ENCODE results near the gene AKT3. TPM values are rescaled to one million over a fixed set of nuclear protein-coding genes. Genes with fewer than 3 reads are reported as not detected.

Gene AKT3
- total and polyA plus RNA-seq, 2 of the 8 experiments (the other 6 are each of a cell fraction or from before 2014, with no cell fraction given), result 6.0 to 36.4 TPM

GRCh38 chr1:243850452-243851256, 611 bp upstream of the AKT3 start:
- H3K79me2 ChIP-seq (ENCODE audit: control insufficient read depth in 1 of 2, insufficient read depth in 2 of 2, low read length in 2 of 2), result peaks cover 0 to 30% of the 10 kb centered on the region in 2 experiments; a peak in 2 of 4 replicates
- no peaks in the 10 kb centered on the region for H3K27me3 ChIP-seq (replicated peaks in 1 of 4; ENCODE audit: control insufficient read depth in 3 of 4, extremely low read depth in 1 of 4, insufficient read depth in 3 of 4, low read length in 3 of 4)
- CTCF ChIA-PET (ENCODE audit: partially characterized antibody), result no interaction called here
- H4K91ac ChIP-seq (replicated peaks; ENCODE audit: insufficient read length, low read length), result peak overlapping the region; percentile 8
- POLR2A ChIA-PET (ENCODE audit: partially characterized antibody), result no interaction called here
- H3K23ac ChIP-seq (ENCODE audit: insufficient read length), result no peak overlapping the region
- peak overlapping the region; percentile 86; the same call in 1 of the 2 replicates for H2BK5ac ChIP-seq (ENCODE audit: low read depth, low read length)
- H3K36me3 ChIP-seq (ENCODE audit: control insufficient read depth in 2 of 4, insufficient read depth in 4 of 4, low read length in 3 of 4), result no peaks in the 10 kb centered on the region
- H3K4me3 ChIP-seq (ENCODE audit: extremely low read depth in 1 of 4, insufficient read depth in 2 of 4, low read depth in 3 of 4, low read length in 4 of 4), result peak overlapping the region; percentile 55 to 75 (median 62)
- DNase-seq (ENCODE audit: low read depth in 1 of 2, low spot score in 2 of 2) (peak in 1 of 2 experiments; percentile 90), FAIRE-seq (peak; percentile 7)
- H3K23me2 ChIP-seq (ENCODE audit: low read depth, low read length), result peaks cover 5% of the 10 kb centered on the region
- peak overlapping the region; percentile 97 for H4K8ac ChIP-seq (ENCODE audit: extremely low read depth, insufficient read depth, low read length)
- peaks cover 0 to 4% (median 2%) of the 10 kb centered on the region in 4 experiments; a peak in 3 of 7 replicates for H3K4me1 ChIP-seq (replicated peaks in 1 of 4; ENCODE audit: control insufficient read depth in 3 of 4, insufficient read depth in 4 of 4, low read length in 3 of 4)
- H3K4me2 ChIP-seq (ENCODE audit: insufficient read depth in 1 of 2, low read depth in 2 of 2, low read length in 2 of 2), result peak overlapping the region; percentile 70 to 90
- H2BK15ac ChIP-seq (ENCODE audit: low read length), result 0 out of 2 replicates have a peak overlapping the region, but pooled peaks have one; percentile 55
- H3K9ac ChIP-seq (replicated peaks in 1 of 4; ENCODE audit: extremely low read depth in 1 of 4, low read depth in 3 of 4, low read length in 3 of 4), result peak overlapping the region; percentile 51 to 92 (median 84)
- no peak overlapping the region for H2BK120ac ChIP-seq (replicated peaks; ENCODE audit: low read depth, low read length)
- WGBS, 2 experiments (ENCODE audit: extremely low coverage in 1 of 2, insufficient coverage in 1 of 2, insufficient read length in 1 of 2, insufficient replicate concordance in 2 of 2, low coverage in 1 of 2, low lambda C conversion rate in 2 of 2, missing lambda C conversion rate in 1 of 2), result 2% methylated on average over 10 of the region's 92 CpGs; no CpG with 5 or more reads in 1 of the 2 experiments
- no peak overlapping the region for H3K14ac ChIP-seq (ENCODE audit: insufficient read length)
- H4K5ac ChIP-seq (ENCODE audit: insufficient read length, low read depth, low read length), result peak overlapping the region; percentile 60
- no peaks in the 10 kb centered on the region for H3K9me3 ChIP-seq (ENCODE audit: insufficient read depth in 2 of 2, low read depth in 1 of 2, low read length in 1 of 2)
- no peaks in the 10 kb centered on the region for H3K79me1 ChIP-seq (ENCODE audit: low read depth, low read length)
- H4K20me1 ChIP-seq (replicated peaks in 1 of 2; ENCODE audit: control insufficient read depth in 1 of 2, insufficient read depth in 2 of 2, low read length in 2 of 2), result no peaks in the 10 kb centered on the region
- H3K27ac ChIP-seq (ENCODE audit: low read depth, low read length), result peak overlapping the region; percentile 92
- H2BK12ac ChIP-seq (ENCODE audit: low read depth, low read length), result peak overlapping the region; percentile 96
- H3K56ac ChIP-seq (replicated peaks; ENCODE audit: insufficient read length, low read depth, low read length), result peak overlapping the region; percentile 42
- no peak overlapping the region for H2BK20ac ChIP-seq (ENCODE audit: low read length)
- peak overlapping the region; percentile 95 for H2AFZ ChIP-seq (ENCODE audit: low read length)
- peak overlapping the region; percentile 8 for H3K4ac ChIP-seq (replicated peaks; ENCODE audit: insufficient read length, low read depth, low read length)
- H2AK5ac ChIP-seq (ENCODE audit: low read depth, low read length), result no peak overlapping the region
- H3K18ac ChIP-seq (ENCODE audit: extremely low read depth, low read length), result peak overlapping the region; percentile 96
- TF ChIP-seq SP1 (IDR thresholded peaks at IDR 0.05; ENCODE audit: low read depth, low read length) (0 out of 2 replicates have a peak, but pooled peaks have one; percentile 1), SIN3A (conservative IDR thresholded peaks at IDR 0.05 in 1 of 2, IDR thresholded peaks at IDR 0.05 in 1 of 2; ENCODE audit: low read depth in 1 of 2, low read length in 2 of 2) (peak in 1 of 2 experiments; percentile 48; a peak in 1 of 4 replicates), USF2 (IDR thresholded peaks at IDR 0.05; ENCODE audit: low read length) (no peak), EGR1 (IDR thresholded peaks at IDR 0.05; ENCODE audit: borderline replicate concordance, low read depth, low read length) (0 out of 2 replicates have a peak, but pooled peaks have one; percentile 12), JUND (IDR thresholded peaks at IDR 0.05; ENCODE audit: low read length) (no peak), GTF2F1 (IDR thresholded peaks at IDR 0.05; ENCODE audit: borderline replicate concordance, low read depth, low read length) (peak; percentile 71; the same call in 1 of the 2 replicates)
- TF ChIP-seq, protein P1, sequence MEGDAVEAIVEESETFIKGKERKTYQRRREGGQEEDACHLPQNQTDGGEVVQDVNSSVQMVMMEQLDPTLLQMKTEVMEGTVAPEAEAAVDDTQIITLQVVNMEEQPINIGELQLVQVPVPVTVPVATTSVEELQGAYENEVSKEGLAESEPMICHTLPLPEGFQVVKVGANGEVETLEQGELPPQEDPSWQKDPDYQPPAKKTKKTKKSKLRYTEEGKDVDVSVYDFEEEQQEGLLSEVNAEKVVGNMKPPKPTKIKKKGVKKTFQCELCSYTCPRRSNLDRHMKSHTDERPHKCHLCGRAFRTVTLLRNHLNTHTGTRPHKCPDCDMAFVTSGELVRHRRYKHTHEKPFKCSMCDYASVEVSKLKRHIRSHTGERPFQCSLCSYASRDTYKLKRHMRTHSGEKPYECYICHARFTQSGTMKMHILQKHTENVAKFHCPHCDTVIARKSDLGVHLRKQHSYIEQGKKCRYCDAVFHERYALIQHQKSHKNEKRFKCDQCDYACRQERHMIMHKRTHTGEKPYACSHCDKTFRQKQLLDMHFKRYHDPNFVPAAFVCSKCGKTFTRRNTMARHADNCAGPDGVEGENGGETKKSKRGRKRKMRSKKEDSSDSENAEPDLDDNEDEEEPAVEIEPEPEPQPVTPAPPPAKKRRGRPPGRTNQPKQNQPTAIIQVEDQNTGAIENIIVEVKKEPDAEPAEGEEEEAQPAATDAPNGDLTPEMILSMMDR (IDR thresholded peaks at IDR 0.05; ENCODE audit: control extremely low read depth in 1 of 3, insufficient read depth in 1 of 3, low read depth in 1 of 3, low read length in 3 of 3), result no peak

Data from H1 (cell line).